ENCODE data around the gene CHTF18. TPM values are rescaled to one million over a fixed set of nuclear protein-coding genes. Genes with fewer than 3 reads are reported as not detected.
A peak's percentile ranks its signal among the peaks of the same experiment; 100 is the strongest.

Gene CHTF18
- total and polyA plus RNA-seq, 9 donors: 0.32 to 25.5 (median 18.7) TPM

DNA sequence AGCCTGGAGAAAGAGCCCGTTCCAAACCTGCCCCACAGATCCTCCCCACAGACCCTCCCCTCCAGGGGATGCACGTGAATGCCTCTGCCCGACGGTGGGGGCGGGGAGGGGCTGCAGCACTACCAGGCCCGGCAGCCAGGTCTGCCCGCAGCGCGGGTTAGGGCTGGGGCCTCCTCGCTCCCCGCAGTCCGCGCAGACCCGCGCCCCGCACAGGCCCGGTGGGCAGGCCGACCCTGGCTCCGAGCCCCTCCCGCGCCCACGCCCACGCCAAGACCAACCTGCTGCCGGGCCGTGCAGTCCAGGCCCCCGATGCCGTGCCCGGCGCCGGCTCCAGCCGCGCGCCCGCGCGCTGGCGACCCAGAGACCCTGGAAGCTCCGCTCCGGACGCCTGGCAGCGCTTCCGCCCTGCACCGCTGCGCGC, 432 bp upstream of the CHTF18 start, which contains the start of gene RPUSD1:
RPUSD1 (minus strand) TSS at position 404 of the 421 bp plus-strand sequence. CDS start 644 bp downstream, outside the sequence.
- DNase-seq: no peak
- H3K4me1 ChIP-seq (ENCODE audit: insufficient read depth): peaks cover 17% of the 10 kb centered on the region
- H3K4me3 ChIP-seq: peak within 1 kb of the TSS; percentile 88
- no peaks in the 10 kb centered on the region for H3K9me3 ChIP-seq
- 0 to 1% (median 0%) methylated on average over 9 to 43 of the region's 45 CpGs for WGBS, 3 donors
- TF ChIP-seq POLR2A (IDR thresholded peaks at IDR 0.05) (no peak), CTCF (IDR thresholded peaks at IDR 0.05) (no peak), EP300 (IDR thresholded peaks at IDR 0.05) (no peak)
- no peaks in the 10 kb centered on the region for H3K36me3 ChIP-seq
- intact Hi-C loops (cut with DNase I): no loop called here
- no peak within 1 kb of the TSS for H3K27ac ChIP-seq
- H3K27me3 ChIP-seq: no peaks in the 10 kb centered on the region

GRCh38 chr16:789191-789850, 901 bp downstream of the CHTF18 start:
- intact Hi-C loops (cut with DNase I): no loop called here
- no peaks in the 10 kb centered on the region for H3K36me3 ChIP-seq
- no peak overlapping the region for H3K27ac ChIP-seq
- 58 to 65% (median 65%) methylated on average over 23 to 33 of the region's 33 CpGs for WGBS, 3 donors
- H3K9me3 ChIP-seq: no peaks in the 10 kb centered on the region
- TF ChIP-seq CTCF (IDR thresholded peaks at IDR 0.05) (no peak), EP300 (IDR thresholded peaks at IDR 0.05) (no peak), POLR2A (IDR thresholded peaks at IDR 0.05) (no peak)
- peaks cover 10% of the 10 kb centered on the region for H3K4me1 ChIP-seq (ENCODE audit: insufficient read depth)
- no peaks in the 10 kb centered on the region for H3K27me3 ChIP-seq
- no peak for DNase-seq
- peak overlapping the region; percentile 50 for H3K4me3 ChIP-seq

DNA sequence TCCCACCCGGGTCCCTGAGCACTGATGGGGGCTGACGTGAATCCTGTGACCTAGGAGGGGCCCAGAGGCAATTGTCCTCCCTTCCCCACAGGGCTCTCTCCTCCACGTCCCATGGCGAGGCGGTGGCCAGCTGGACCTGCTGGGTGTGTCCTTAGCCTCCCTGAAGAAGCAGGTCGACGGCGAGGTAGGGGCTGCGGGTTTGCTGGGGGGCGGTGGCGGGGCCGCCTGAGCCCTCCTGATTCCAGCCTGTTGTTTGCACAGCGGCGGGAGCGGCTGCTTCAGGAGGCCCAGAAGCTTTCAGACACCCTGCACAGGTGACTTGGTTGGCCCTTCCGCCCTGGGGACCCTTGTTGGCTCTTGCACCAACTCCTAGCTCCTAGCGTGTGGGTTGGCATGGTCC, 1.7 kb downstream of the CHTF18 start:
- no peak for DNase-seq
- Histone ChIP-seq H3K9me3 (no peaks in the 10 kb centered on the region), H3K4me3 (no peak overlapping the region), H3K4me1 (ENCODE audit: insufficient read depth) (peaks cover 10% of the 10 kb centered on the region), H3K27me3 (no peaks in the 10 kb centered on the region), H3K36me3 (no peaks in the 10 kb centered on the region), H3K27ac (no peak overlapping the region)
- no peak for TF ChIP-seq CTCF (IDR thresholded peaks at IDR 0.05)
- TF ChIP-seq POLR2A (IDR thresholded peaks at IDR 0.05): no peak
- TF ChIP-seq EP300 (IDR thresholded peaks at IDR 0.05): no peak
- intact Hi-C loops (cut with DNase I): no loop called here
- WGBS, 3 donors: 92 to 95% (median 92%) methylated on average over 17 of the region's 17 CpGs

GRCh38 chr16:791131-791530, 2.7 kb downstream of the CHTF18 start:
- Histone ChIP-seq H3K9me3 (no peaks in the 10 kb centered on the region), H3K27ac (no peak overlapping the region), H3K27me3 (no peaks in the 10 kb centered on the region), H3K4me1 (ENCODE audit: insufficient read depth) (peaks cover 10% of the 10 kb centered on the region), H3K36me3 (no peaks in the 10 kb centered on the region), H3K4me3 (no peak overlapping the region)
- WGBS, 3 donors: 93 to 98% (median 94%) methylated on average over 23 of the region's 23 CpGs
- DNase-seq: no peak
- no peak for TF ChIP-seq CTCF (IDR thresholded peaks at IDR 0.05)
- TF ChIP-seq EP300 (IDR thresholded peaks at IDR 0.05): no peak
- TF ChIP-seq POLR2A (IDR thresholded peaks at IDR 0.05): no peak
- intact Hi-C loops (cut with DNase I): no loop called here
